Measurements from ENCODE around the gene DHRSX.

Gene DHRSX

GRCh38 chrX:2184089-2184488, 316.7 kb downstream of the DHRSX start:
- no peak for DNase-seq

- no peak for DNase-seq
Observed at GRCh38 chrX:2183193-2183725, 317.5 kb downstream of the DHRSX start.

GRCh38 chrX:2177541-2177940, 323.2 kb downstream of the DHRSX start:
- DNase-seq, result no peak

GRCh38 chrX:2176733-2177132, 324.0 kb downstream of the DHRSX start:
- no peak for DNase-seq

- DNase-seq, result no peak
Observed at GRCh38 chrX:2176274-2176673, 324.5 kb downstream of the DHRSX start.

- DNase-seq, result no peak
Observed at GRCh38 chrX:2172359-2172758, 328.4 kb downstream of the DHRSX start.
